Transverse colon (tissue), 3 donors: ENCODE data around the gene RUFY3.

Experiments
- CTCF ChIP-seq, 5 experiments: fragments of 200-600 bp in 3 of 5; fragments of 450-650 bp in 2 of 5; sonication (generic) in 3 of 5; IDR thresholded peaks; 1 replicate in 2 of 5; 2 replicates in 3 of 5; pipeline ENCODE4 v1.5.1; 2016 to 2017; ENCODE audit warnings: antibody characterized with exemption in 5 of 5, inconsistent platforms in 3 of 5, mild to moderate bottlenecking in 2 of 5, moderate library complexity in 1 of 5
- EP300 ChIP-seq: sonication (generic); formaldehyde crosslinking; IDR thresholded peaks from one replicate; pipeline ENCODE4 v1.6.1; 2017; ENCODE audit warnings: antibody characterized with exemption, low read depth
- POLR2A ChIP-seq: fragments of 450-650 bp; IDR thresholded peaks from one replicate; pipeline ENCODE4 v1.6.1; 2016; ENCODE audit warnings: antibody characterized with exemption, mild to moderate bottlenecking, moderate library complexity

GRCh38 chr4:70783096-70783495 is 61.3 kb downstream of the RUFY3 start:
- no peak for TF ChIP-seq CTCF (IDR thresholded peaks at IDR 0.05)
- no peak for TF ChIP-seq EP300
- TF ChIP-seq POLR2A = no peak
